ENCODE results near the gene CXCL17. TPM values are rescaled to one million over a fixed set of nuclear protein-coding genes. Genes with fewer than 3 reads are reported as not detected.

CXCL17 gene
- total and polyA plus RNA-seq, 2 experiments from 2014 or later = 0.39 TPM; not detected in 1

- Histone ChIP-seq H3K4me1 (ENCODE audit: insufficient read depth) (peaks cover 5% of the 10 kb centered on the region; the same call in 1 of the 2 replicates), H3K9me2 (ENCODE audit: insufficient read depth) (no peaks in the 10 kb centered on the region), H3K27me3 (ENCODE audit: insufficient read depth) (peaks cover 18% of the 10 kb centered on the region; the same call in 1 of the 2 replicates), H3K4me2 (no peak overlapping the region), H3K27ac (ENCODE audit: low read depth) (no peak overlapping the region), H3K79me2 (replicated peaks; ENCODE audit: insufficient read depth) (no peaks in the 10 kb centered on the region), H3K4me3 (no peak overlapping the region), H3K36me3 (ENCODE audit: insufficient read depth) (no peaks in the 10 kb centered on the region), H3F3A (replicated peaks; ENCODE audit: low read depth) (peaks cover 5% of the 10 kb centered on the region; the same call in 1 of the 2 replicates), H2AFZ (no peak overlapping the region), H4K20me1 (replicated peaks; ENCODE audit: insufficient read depth) (peaks cover 8% of the 10 kb centered on the region)
- no peak for DNase-seq (ENCODE audit: low spot score)
- ATAC-seq = no peak
- peaks cover 3% of the 10 kb centered on the region for H3K9me3 Mint-ChIP-seq
- H3K36me3 Mint-ChIP-seq (ENCODE audit: low read depth) = peaks cover 44% of the 10 kb centered on the region
- H3K27me3 Mint-ChIP-seq (ENCODE audit: insufficient read depth, low read depth, poor library complexity) = peaks cover 76% of the 10 kb centered on the region
- TF ChIP-seq ETS1 (IDR thresholded peaks at IDR 0.05) (no peak), CREB1 (CRISPR knock-in tag; IDR thresholded peaks at IDR 0.05; ENCODE audit: low read depth) (no peak), EZH2 (IDR thresholded peaks at IDR 0.05; ENCODE audit: low read depth, unreplicated experiment) (no peak), CTCF (conservative IDR thresholded peaks at IDR 0.05; ENCODE audit: low read depth in 2 of 2) (no peak), ZNF462 (CRISPR knock-in tag; IDR thresholded peaks at IDR 0.05) (no peak), ZNF114 (CRISPR knock-in tag; IDR thresholded peaks at IDR 0.05) (no peak), REST (IDR thresholded peaks at IDR 0.05; ENCODE audit: unreplicated experiment) (no peak), NANOG (IDR thresholded peaks at IDR 0.05; ENCODE audit: borderline replicate concordance) (no peak), EZH2phosphoT487 (IDR thresholded peaks at IDR 0.05; ENCODE audit: unreplicated experiment) (no peak), POLR2AphosphoS5 (IDR thresholded peaks at IDR 0.05; ENCODE audit: low read depth) (no peak), STAT1 (IDR thresholded peaks at IDR 0.05; ENCODE audit: unreplicated experiment) (no peak), JUNB (IDR thresholded peaks at IDR 0.05; ENCODE audit: unreplicated experiment) (no peak), ZNF331 (CRISPR knock-in tag; IDR thresholded peaks at IDR 0.05; ENCODE audit: low read depth) (no peak)
- H3K4me3 Mint-ChIP-seq = no peak overlapping the region
- H3K4me1 Mint-ChIP-seq = peaks cover 18% of the 10 kb centered on the region
- no peak overlapping the region for H3K27ac Mint-ChIP-seq
Measured at GRCh38 chr19:42407085-42407815, 35.5 kb downstream of the CXCL17 start.

Measured in GM23338 (cell line).